ENCODE measurements around the gene MICAL3. TPM values are rescaled to one million over a fixed set of nuclear protein-coding genes. Genes with fewer than 3 reads are reported as not detected.

MICAL3 gene
- total RNA-seq, 1 donor from 2014 or later = 31.2 TPM

- intact Hi-C loops (cut with DNase I) = no loop called here
- ATAC-seq (no peak), DNase-seq (no peak)
- Histone ChIP-seq H3K36me3 (peaks cover 2% of the 10 kb centered on the region), H3K27me3 (no peaks in the 10 kb centered on the region), H3K9me3 (no peaks in the 10 kb centered on the region), H3K27ac (peak overlapping the region; percentile 19), H3K4me3 (no peak overlapping the region), H3K4me1 (peaks cover 28% of the 10 kb centered on the region)
- no peak for TF ChIP-seq CTCF (IDR thresholded peaks at IDR 0.05)
These were observed 113.1 kb downstream of the MICAL3 start for GRCh38 chr22:17911312-17911705.

DNA sequence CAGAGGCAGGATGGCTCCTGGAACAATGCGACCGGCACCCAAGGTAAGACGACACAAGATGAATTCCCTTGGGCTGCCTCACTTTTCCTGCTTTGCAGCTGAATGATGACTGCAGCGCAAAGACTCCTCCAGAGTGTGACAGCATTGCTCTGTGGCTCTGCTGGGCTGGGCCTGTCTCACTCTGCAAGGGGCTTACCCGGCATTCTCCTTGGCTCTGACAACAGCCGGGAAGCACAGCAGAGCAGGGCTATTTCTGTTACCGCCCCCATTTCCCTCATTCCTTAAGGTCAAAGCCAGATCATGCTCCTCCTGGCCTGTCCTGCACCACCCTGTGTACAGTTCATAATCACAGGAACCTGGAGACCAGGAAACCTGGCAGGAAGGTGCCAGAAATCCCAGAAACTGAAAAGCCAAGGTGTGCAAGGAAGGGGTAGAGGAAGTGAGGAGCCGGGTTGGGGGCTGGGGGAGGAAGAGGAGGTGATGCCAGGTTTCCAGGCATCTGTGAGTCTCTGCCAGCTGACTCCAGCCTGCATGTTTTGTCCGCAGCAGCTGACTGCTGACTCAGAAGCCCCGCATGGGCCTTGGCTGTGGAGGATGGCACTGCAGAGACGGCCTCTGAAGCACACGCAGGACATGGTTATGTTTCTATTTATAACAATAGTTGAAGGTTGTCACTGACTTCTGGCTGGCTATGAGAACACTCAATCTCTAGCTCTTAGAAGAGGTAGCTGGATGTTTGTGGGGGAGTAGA is 113.6 kb downstream of the MICAL3 start:
- Histone ChIP-seq H3K4me3 (no peak overlapping the region), H3K36me3 (peaks cover 8% of the 10 kb centered on the region), H3K27me3 (no peaks in the 10 kb centered on the region), H3K27ac (peak overlapping the region; percentile 42), H3K4me1 (peaks cover 28% of the 10 kb centered on the region), H3K9me3 (no peaks in the 10 kb centered on the region)
- intact Hi-C loops (cut with DNase I) = no loop called here
- ATAC-seq (peak; percentile 71), DNase-seq (no peak)
- TF ChIP-seq CTCF (IDR thresholded peaks at IDR 0.05) = peak; percentile 17

DNA sequence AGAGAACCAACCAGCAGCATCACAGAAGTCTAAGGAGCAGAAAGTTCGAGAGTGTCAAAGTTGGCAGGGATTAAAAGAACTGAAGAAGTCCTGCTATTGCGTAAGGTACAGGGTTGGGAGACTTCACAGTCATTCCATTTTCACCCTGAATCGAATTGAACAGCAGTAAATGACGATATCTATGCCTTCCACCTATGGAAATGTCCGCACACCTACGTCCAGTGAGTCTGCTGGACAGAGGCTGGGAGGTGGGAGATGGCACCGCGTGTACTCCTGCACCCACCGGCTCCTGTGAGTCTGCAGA is 116.7 kb downstream of the MICAL3 start:
- no peaks in the 10 kb centered on the region for H3K9me3 ChIP-seq
- H3K4me3 ChIP-seq = no peak overlapping the region
- ATAC-seq (no peak), DNase-seq (no peak)
- no peak for TF ChIP-seq CTCF (IDR thresholded peaks at IDR 0.05)
- intact Hi-C loops (cut with DNase I) = loop anchor here (10.0 kb wide), 1 partner anchor 167 kb away; the partner anchor contains the start of gene PEX26
- H3K27ac ChIP-seq = no peak overlapping the region
- H3K4me1 ChIP-seq = peaks cover 24% of the 10 kb centered on the region
- H3K27me3 ChIP-seq = no peaks in the 10 kb centered on the region
- H3K36me3 ChIP-seq = peaks cover 15% of the 10 kb centered on the region

DNA sequence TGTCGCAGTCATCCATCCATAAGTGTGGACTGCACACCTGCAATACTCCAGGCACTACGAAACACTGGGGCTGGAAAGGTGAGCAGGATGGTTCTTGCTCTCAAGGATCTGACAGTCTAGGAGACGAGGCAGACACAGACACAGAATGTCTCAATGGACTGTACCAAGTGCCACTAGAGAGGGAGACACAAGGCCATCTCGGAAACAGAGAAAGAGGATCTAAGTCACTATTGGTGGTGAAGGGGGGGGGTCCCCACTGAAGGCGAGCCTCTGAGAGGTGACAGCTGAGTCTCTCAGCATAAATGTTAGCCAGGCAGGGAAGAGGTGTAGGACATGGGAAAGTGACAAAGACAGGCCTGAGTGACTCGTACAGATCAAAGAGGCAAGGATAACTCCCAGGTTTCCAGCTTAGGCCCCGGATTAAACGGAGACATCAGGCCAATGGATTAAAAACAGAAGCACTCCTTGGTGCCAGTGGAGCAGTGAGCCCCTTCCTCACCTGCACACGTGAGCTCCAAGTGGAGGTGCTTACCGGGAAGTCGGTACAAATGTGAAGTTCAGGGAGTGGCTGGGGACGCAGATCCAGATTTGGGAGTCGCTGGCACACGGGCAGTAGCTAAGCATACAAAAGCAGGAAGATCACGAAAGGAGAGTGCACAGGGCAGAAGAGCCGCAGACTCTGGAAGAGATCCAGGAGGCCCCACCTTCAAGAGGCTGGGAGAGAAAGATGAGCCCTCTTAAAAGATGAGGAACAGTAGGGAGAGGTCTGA is 117.2 kb downstream of the MICAL3 start:
- DNase-seq (no peak), ATAC-seq (no peak)
- Histone ChIP-seq H3K27ac (no peak overlapping the region), H3K4me1 (peaks cover 24% of the 10 kb centered on the region), H3K27me3 (no peaks in the 10 kb centered on the region), H3K36me3 (peaks cover 15% of the 10 kb centered on the region), H3K9me3 (no peaks in the 10 kb centered on the region), H3K4me3 (no peak overlapping the region)
- intact Hi-C loops (cut with DNase I) = loop anchor here (10.0 kb wide), 1 partner anchor 168 kb away; the partner anchor contains the start of gene PEX26
- no peak for TF ChIP-seq CTCF (IDR thresholded peaks at IDR 0.05)

DNA sequence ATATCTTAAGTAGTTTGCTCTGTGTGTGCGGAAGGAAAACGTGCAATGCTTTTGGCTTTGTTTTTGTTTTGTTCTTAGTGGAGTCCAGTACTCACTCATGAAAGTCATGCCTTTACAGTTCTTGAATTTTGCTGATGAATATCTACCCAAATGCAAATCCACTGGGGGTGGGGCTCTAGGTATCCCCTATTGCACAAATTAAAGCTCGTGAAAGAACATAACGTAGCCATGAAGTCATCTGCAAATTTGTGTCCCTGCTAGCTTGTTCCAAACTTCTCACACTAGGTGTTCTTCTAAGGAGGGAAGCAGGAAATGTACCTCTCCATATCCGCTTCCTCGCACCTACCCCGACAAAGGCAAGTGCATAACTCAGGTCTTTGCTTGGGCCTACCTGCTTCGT is 118.9 kb downstream of the MICAL3 start:
- no peak for TF ChIP-seq CTCF (IDR thresholded peaks at IDR 0.05)
- Histone ChIP-seq H3K36me3 (peaks cover 18% of the 10 kb centered on the region), H3K9me3 (no peaks in the 10 kb centered on the region), H3K4me1 (peaks cover 12% of the 10 kb centered on the region), H3K27me3 (no peaks in the 10 kb centered on the region), H3K27ac (no peak overlapping the region), H3K4me3 (no peak overlapping the region)
- intact Hi-C loops (cut with DNase I) = loop anchor here (10.0 kb wide), 1 partner anchor 169 kb away; the partner anchor contains the start of gene PEX26
- DNase-seq (no peak), ATAC-seq (no peak)

Measured in upper lobe of right lung (tissue), 1 donor.